HEK293 (cell line): ENCODE measurements around the gene ZNF787.

ENCODE experiments used
- CTCF ChIA-PET: fragments of 350-600 bp; formaldehyde crosslinking; extraction: SDS; loops from one replicate; lab custom pipeline; 2021; ENCODE audit warnings: antibody characterized with exemption; lab: Yijun Ruan, JAX
- POLR2A ChIA-PET: fragments of 300-600 bp; formaldehyde crosslinking; extraction: SDS; loops from one replicate; lab custom pipeline; 2020; ENCODE audit warnings: antibody characterized with exemption, inconsistent platforms; lab: Yijun Ruan, JAX
- H3K27ac ChIP-seq: fragments of 200-500 bp; sonication (Bioruptor generic); 2 replicates; pipeline ENCODE4 v1.5.1; 2014; ENCODE audit warnings: low read depth, low read length, control low read depth, inconsistent platforms; ENCODE audit errors: extremely low read depth
- H3K36me3 ChIP-seq, 2 experiments: fragments of 200-500 bp in 1 of 2; sonication (Bioruptor generic) in 1 of 2; 1 replicate in 1 of 2; 2 replicates in 1 of 2; pipeline ENCODE4 v1.5.1; 2014 to 2017; ENCODE audit warnings: inconsistent platforms in 2 of 2, low read length in 2 of 2; ENCODE audit not compliant: control insufficient read depth in 2 of 2, insufficient read depth in 1 of 2
- H3K4me1 ChIP-seq: fragments of 200-500 bp; sonication (Bioruptor generic); 2 replicates; pipeline ENCODE4 v1.5.1; 2014; ENCODE audit warnings: mild to moderate bottlenecking, low read length, inconsistent platforms; ENCODE audit not compliant: control insufficient read depth, insufficient read depth
- H3K4me3 ChIP-seq: 2 replicates; pipeline ENCODE4 v1.5.1; 2011; ENCODE audit warnings: low read depth, mild to moderate bottlenecking, control low read depth, low read length, moderate library complexity
- H3K9me3 ChIP-seq: fragments of 200-500 bp; sonication (Bioruptor generic); 2 replicates; pipeline ENCODE4 v1.5.1; 2014; ENCODE audit warnings: low read depth, low read length, inconsistent platforms; ENCODE audit not compliant: control insufficient read depth, insufficient read depth
- AEBP2 ChIP-seq: fragments of 450-650 bp; formaldehyde crosslinking; IDR thresholded peaks from 2 replicates; pipeline ENCODE4 v1.5.1; 2016; ENCODE audit warnings: missing biosample characterization, missing genetic modification characterization, borderline replicate concordance
- ATF2 ChIP-seq: fragments of 450-650 bp; formaldehyde crosslinking; IDR thresholded peaks from 2 replicates; pipeline ENCODE4 v1.5.1; 2016; ENCODE audit warnings: missing biosample characterization, missing genetic modification characterization, low read depth
- FEZF1 ChIP-seq: fragments of 450-650 bp; formaldehyde crosslinking; IDR thresholded peaks from 2 replicates; pipeline ENCODE4 v1.5.1; 2016; ENCODE audit warnings: missing biosample characterization, missing genetic modification characterization
- HOXA7 ChIP-seq: sonication (generic); formaldehyde crosslinking; IDR thresholded peaks from 2 replicates; pipeline ENCODE4 v1.8.1; 2022; ENCODE audit warnings: missing genetic modification reagents, borderline replicate concordance
- INSM2 ChIP-seq: fragments of 450-650 bp; formaldehyde crosslinking; IDR thresholded peaks from 2 replicates; pipeline ENCODE4 v1.5.1; 2016; ENCODE audit warnings: missing biosample characterization, missing genetic modification characterization
- KLF17 ChIP-seq: fragments of 450-650 bp; formaldehyde crosslinking; IDR thresholded peaks from 2 replicates; pipeline ENCODE4 v1.5.1; 2016; ENCODE audit warnings: missing biosample characterization, missing genetic modification characterization
- OSR2 ChIP-seq: fragments of 450-650 bp; formaldehyde crosslinking; IDR thresholded peaks from 2 replicates; pipeline ENCODE4 v1.5.1; 2016; ENCODE audit warnings: missing biosample characterization, missing genetic modification characterization
- PRDM4 ChIP-seq: fragments of 450-650 bp; formaldehyde crosslinking; IDR thresholded peaks from 2 replicates; pipeline ENCODE4 v1.5.1; 2017; ENCODE audit warnings: missing biosample characterization, missing genetic modification characterization
- PRDM6 ChIP-seq: fragments of 450-650 bp; formaldehyde crosslinking; IDR thresholded peaks from 2 replicates; pipeline ENCODE4 v1.5.1; 2017; ENCODE audit warnings: missing biosample characterization, missing genetic modification characterization
- SP7 ChIP-seq: fragments of 450-650 bp; formaldehyde crosslinking; IDR thresholded peaks from 2 replicates; pipeline ENCODE4 v1.5.1; 2016; ENCODE audit warnings: missing biosample characterization, missing genetic modification characterization
- ZBTB20 ChIP-seq: fragments of 450-650 bp; formaldehyde crosslinking; IDR thresholded peaks from 2 replicates; pipeline ENCODE4 v1.5.1; 2016; ENCODE audit warnings: missing biosample characterization, missing genetic modification characterization
- ZBTB8A ChIP-seq: fragments of 450-650 bp; formaldehyde crosslinking; IDR thresholded peaks from 2 replicates; pipeline ENCODE4 v1.5.1; 2016; ENCODE audit warnings: missing biosample characterization, missing genetic modification characterization
- ZNF121 ChIP-seq: fragments of 450-650 bp; formaldehyde crosslinking; IDR thresholded peaks from 2 replicates; pipeline ENCODE4 v1.5.1; 2016; ENCODE audit warnings: missing biosample characterization, missing genetic modification characterization
- ZNF133 ChIP-seq: fragments of 450-650 bp; formaldehyde crosslinking; IDR thresholded peaks from 2 replicates; pipeline ENCODE4 v1.5.1; 2016; ENCODE audit warnings: missing biosample characterization, missing genetic modification characterization
- ZNF18 ChIP-seq: fragments of 450-650 bp; formaldehyde crosslinking; IDR thresholded peaks from 2 replicates; pipeline ENCODE4 v1.5.1; 2016; ENCODE audit warnings: missing biosample characterization, missing genetic modification characterization
- ZNF24 ChIP-seq: fragments of 450-650 bp; formaldehyde crosslinking; IDR thresholded peaks from 2 replicates; pipeline ENCODE4 v1.5.1; 2016; ENCODE audit warnings: missing biosample characterization, missing genetic modification characterization
- ZNF354C ChIP-seq: fragments of 450-650 bp; formaldehyde crosslinking; IDR thresholded peaks from 2 replicates; pipeline ENCODE4 v1.5.1; 2016; ENCODE audit warnings: missing biosample characterization, missing genetic modification characterization, low read depth, borderline replicate concordance
- ZNF37A ChIP-seq: fragments of 450-650 bp; IDR thresholded peaks from 2 replicates; pipeline ENCODE4 v1.5.1; 2018; ENCODE audit warnings: missing biosample characterization, missing genetic modification characterization
- ZNF433 ChIP-seq: fragments of 450-650 bp; formaldehyde crosslinking; IDR thresholded peaks from 2 replicates; pipeline ENCODE4 v1.5.1; 2016; ENCODE audit warnings: missing biosample characterization, missing genetic modification characterization, low read depth
- ZNF521 ChIP-seq: fragments of 450-650 bp; formaldehyde crosslinking; IDR thresholded peaks from 2 replicates; pipeline ENCODE4 v1.5.1; 2017; ENCODE audit warnings: missing biosample characterization, mild to moderate bottlenecking, missing genetic modification characterization
- ZNF529 ChIP-seq: fragments of 450-650 bp; formaldehyde crosslinking; IDR thresholded peaks from 2 replicates; pipeline ENCODE4 v1.5.1; 2017; ENCODE audit warnings: missing genetic modification characterization, missing biosample characterization; ENCODE audit not compliant: insufficient replicate concordance
- ZNF626 ChIP-seq: fragments of 450-650 bp; sonication (Bioruptor Pico); formaldehyde crosslinking; IDR thresholded peaks from 2 replicates; pipeline ENCODE4 v1.5.1; 2018; ENCODE audit warnings: missing biosample characterization, missing genetic modification characterization, inconsistent platforms
- ZNF629 ChIP-seq: fragments of 450-650 bp; formaldehyde crosslinking; IDR thresholded peaks from 2 replicates; pipeline ENCODE4 v1.5.1; 2017; ENCODE audit warnings: missing biosample characterization, missing genetic modification characterization
- ZNF654 ChIP-seq: fragments of 450-650 bp; formaldehyde crosslinking; IDR thresholded peaks from 2 replicates; pipeline ENCODE4 v1.5.1; 2016; ENCODE audit warnings: low read depth, missing biosample characterization, missing genetic modification characterization
- ZNF843 ChIP-seq: fragments of 450-650 bp; formaldehyde crosslinking; IDR thresholded peaks from 2 replicates; pipeline ENCODE4 v1.5.1; 2016; ENCODE audit warnings: missing biosample characterization, missing genetic modification characterization
- ZXDB ChIP-seq: fragments of 450-650 bp; formaldehyde crosslinking; IDR thresholded peaks from 2 replicates; pipeline ENCODE4 v1.5.1; 2016; ENCODE audit warnings: missing biosample characterization, missing genetic modification characterization

The ZNF787 gene

GRCh38 chr19:56091066-56091490 lies 30.0 kb downstream of the ZNF787 start:
- no peak overlapping the region for H3K27ac ChIP-seq
- no peaks in the 10 kb centered on the region for H3K9me3 ChIP-seq
- H3K4me1 ChIP-seq, result peaks cover 5% of the 10 kb centered on the region
- no peak overlapping the region for H3K4me3 ChIP-seq
- POLR2A ChIA-PET, result no interaction called here
- peaks cover 7 to 35% of the 10 kb centered on the region in 2 experiments; a peak in 2 of 3 replicates for H3K36me3 ChIP-seq
- TF ChIP-seq ZNF843 (tag by site-specific recombination), result 0 out of 2 replicates have a peak, but pooled peaks have one; percentile 50
- TF ChIP-seq ZNF121 (tag by site-specific recombination), result no peak
- TF ChIP-seq ZNF133 (tag by site-specific recombination), result no peak
- no peak for TF ChIP-seq ZBTB20 (tag by site-specific recombination)
- TF ChIP-seq ZXDB, result no peak
- peak; percentile 29; the same call in 1 of the 2 replicates for TF ChIP-seq FEZF1
- no peak for TF ChIP-seq ZNF37A (tag by site-specific recombination)
- peak; percentile 32; the same call in 1 of the 2 replicates for TF ChIP-seq OSR2 (tag by site-specific recombination)
- peak; percentile 63 for TF ChIP-seq ATF2 (tag by site-specific recombination)
- peak; percentile 33; the same call in 1 of the 2 replicates for TF ChIP-seq SP7 (tag by site-specific recombination)
- TF ChIP-seq PRDM6, result peak; percentile 30; the same call in 1 of the 2 replicates
- no peak for TF ChIP-seq ZNF521
- TF ChIP-seq INSM2 (tag by site-specific recombination), result 0 out of 2 replicates have a peak, but pooled peaks have one; percentile 30
- 0 out of 2 replicates have a peak, but pooled peaks have one; percentile 57 for TF ChIP-seq ZNF24 (tag by site-specific recombination)
- no peak for TF ChIP-seq AEBP2 (tag by site-specific recombination)
- peak; percentile 89 for TF ChIP-seq KLF17 (tag by site-specific recombination)
- TF ChIP-seq ZBTB8A (tag by site-specific recombination), result no peak
- TF ChIP-seq ZNF354C (tag by site-specific recombination), result no peak
- TF ChIP-seq HOXA7, result no peak
- no peak for TF ChIP-seq PRDM4
- TF ChIP-seq ZNF654, result no peak
- no peak for TF ChIP-seq ZNF529 (tag by site-specific recombination)
- no peak for TF ChIP-seq ZNF626 (tag by site-specific recombination)
- TF ChIP-seq ZNF433 (tag by site-specific recombination), result no peak
- peak; percentile 72 for TF ChIP-seq ZNF629
- TF ChIP-seq ZNF18 (tag by site-specific recombination), result peak; percentile 62
- CTCF ChIA-PET, result interaction anchor here (0.6 to 3.4 kb wide), 5 partner anchors 9 to 25 kb away, joined by 3 to 17 read pairs (median 4); no protein-coding TSS in a partner anchor
